CD4-positive, alpha-beta memory T cell (primary cell): Measurements from ENCODE around the gene ODAD4. TPM values are rescaled to one million over a fixed set of nuclear protein-coding genes. Genes with fewer than 3 reads are reported as not detected.
A peak's percentile ranks its signal among the peaks of the same experiment; 100 is the strongest.

Source experiments
- CTCF ChIA-PET: fragments of 350-600 bp; sonication (Branson Sonifier 250); formaldehyde crosslinking; loops from one replicate; lab custom pipeline; 2021; ENCODE audit warnings: inconsistent platforms; ENCODE audit not compliant: partially characterized antibody; lab: Charles Lee
- POLR2A ChIA-PET: fragments of 350-600 bp; sonication (Branson Sonifier 250); formaldehyde crosslinking; loops from one replicate; lab custom pipeline; 2021; ENCODE audit not compliant: partially characterized antibody; lab: Charles Lee
- DNase-seq, 5 donors: peaks; one replicate each; pipeline versions ENCODE4 v3.0.0 to v3.0.0-alpha.2; 2020 to 2022; ENCODE audit warnings: mixed read lengths in 1 of 5
- H3K27ac ChIP-seq: one replicate; pipeline ENCODE4 v1.7.0; 2013; ENCODE audit warnings: low read depth, low read length
- H3K27me3 ChIP-seq: 2 replicates; pipeline ENCODE4 v1.7.0; 2013; ENCODE audit warnings: mild to moderate bottlenecking, low read length, moderate library complexity; ENCODE audit not compliant: insufficient read depth
- H3K36me3 ChIP-seq: 2 replicates; pipeline ENCODE4 v1.7.0; 2013; ENCODE audit warnings: mild to moderate bottlenecking, low read length, moderate library complexity; ENCODE audit not compliant: insufficient read depth
- H3K4me1 ChIP-seq: 2 replicates; pipeline ENCODE4 v1.7.0; 2013; ENCODE audit warnings: mild to moderate bottlenecking, low read length, moderate library complexity; ENCODE audit not compliant: insufficient read depth
- H3K4me3 ChIP-seq, 2 donors: one replicate each; pipeline ENCODE4 v1.7.0; 2013; ENCODE audit warnings: low read length in 2 of 2, mild to moderate bottlenecking in 1 of 2
- H3K9me3 ChIP-seq, 2 donors: one replicate each; pipeline ENCODE4 v1.7.0; 2013; ENCODE audit warnings: low read length in 2 of 2, control low read depth in 1 of 2; ENCODE audit not compliant: control insufficient read depth in 1 of 2
- H3K27ac Mint-ChIP-seq, 7 donors: one replicate each; pipeline ENCODE4 v1.8.0; 2020 to 2021; ENCODE audit warnings: mixed read lengths in 7 of 7, mild to moderate bottlenecking in 6 of 7, inconsistent platforms in 3 of 7, moderate library complexity in 3 of 7
- H3K27me3 Mint-ChIP-seq, 2 donors: one replicate each; pipeline ENCODE4 v1.8.0; 2020 to 2021; ENCODE audit warnings: mixed read lengths in 2 of 2
- H3K36me3 Mint-ChIP-seq, 2 donors: one replicate each; pipeline ENCODE4 v1.8.0; 2020 to 2021; ENCODE audit warnings: mixed read lengths in 2 of 2, inconsistent platforms in 1 of 2, mild to moderate bottlenecking in 1 of 2
- H3K4me1 Mint-ChIP-seq, 4 donors: one replicate each; pipeline ENCODE4 v1.8.0; 2020 to 2021; ENCODE audit warnings: mixed read lengths in 4 of 4, mild to moderate bottlenecking in 1 of 4
- H3K4me3 Mint-ChIP-seq, 8 donors: one replicate each; pipeline ENCODE4 v1.8.0; 2020 to 2021; ENCODE audit warnings: mixed read lengths in 8 of 8, mild to moderate bottlenecking in 7 of 8, moderate library complexity in 6 of 8, inconsistent platforms in 3 of 8
- H3K9me3 Mint-ChIP-seq, 8 donors: one replicate each; pipeline ENCODE4 v1.8.0; 2020 to 2021; ENCODE audit warnings: mixed read lengths in 8 of 8, mild to moderate bottlenecking in 5 of 8, inconsistent platforms in 3 of 8, moderate library complexity in 1 of 8
- intact Hi-C: fragments of 100-400 bp; cut with micrococcal nuclease; formaldehyde crosslinking; loops from one replicate; pipeline ENCODE4 v1.15.1; 2023
- polyA plus RNA-seq, 2 donors: library from polyadenylated mRNA; unstranded; fragments of 300-500 nt; fragmentation: Illumina TruSeq; gene quantifications; one replicate each; pipeline ENCODE4 v1.2.3, GENCODE V29; 2021
- total RNA-seq, 2 experiments: library from RNA; stranded (reverse); gene quantifications; one replicate each; pipeline ENCODE4 v1.2.3, GENCODE V29; 2021

ODAD4 gene
- total and polyA plus RNA-seq, 4 experiments from 2014 or later = 0.11 to 0.20 TPM; not detected in 2

DNA sequence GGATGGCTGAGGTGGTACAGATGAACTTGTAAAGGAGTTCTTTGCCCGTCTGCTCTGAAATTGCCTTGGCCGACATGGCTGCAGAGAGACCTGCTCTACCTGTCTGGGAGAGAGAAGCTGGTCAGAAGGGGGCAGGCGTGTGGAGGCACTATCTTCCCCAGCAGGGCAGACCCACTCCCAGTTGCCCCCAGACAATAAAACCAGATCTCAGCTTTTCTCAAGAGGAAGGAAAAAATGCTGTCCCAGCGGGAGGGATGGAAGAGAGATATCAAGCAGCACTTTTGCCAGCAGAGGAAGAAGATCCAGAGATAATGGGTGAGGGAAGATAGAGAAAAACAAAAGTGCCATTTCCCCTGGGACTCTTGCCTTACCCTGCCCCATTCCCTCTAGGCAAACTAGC lies 16.6 kb upstream of the ODAD4 start:
- Histone ChIP-seq H3K4me1 (peaks cover 43% of the 10 kb centered on the region), H3K9me3 (no peaks in the 10 kb centered on the region), H3K4me3 (no peak overlapping the region), H3K36me3 (peaks cover 50% of the 10 kb centered on the region), H3K27ac (no peak overlapping the region), H3K27me3 (no peaks in the 10 kb centered on the region)
- POLR2A ChIA-PET = no interaction called here
- CTCF ChIA-PET = no interaction called here
- intact Hi-C loops = no loop called here
- DNase-seq = no peak
- Mint-ChIP-seq H3K36me3 (peaks cover 26 to 42% of the 10 kb centered on the region in 2 donors), H3K4me3 (no peak overlapping the region), H3K9me3 (no peaks in the 10 kb centered on the region), H3K27me3 (no peaks in the 10 kb centered on the region), H3K27ac (peak overlapping the region in 3 of 7 donors; percentile 25 to 70 (median 32)), H3K4me1 (peaks cover 23 to 47% (median 33%) of the 10 kb centered on the region in 4 donors)

- intact Hi-C loops = no loop called here
- no peak for DNase-seq
- H3K4me1 Mint-ChIP-seq = peaks cover 23 to 47% (median 33%) of the 10 kb centered on the region in 4 donors
- Histone ChIP-seq H3K4me1 (peaks cover 45% of the 10 kb centered on the region), H3K27me3 (no peaks in the 10 kb centered on the region), H3K36me3 (peaks cover 45% of the 10 kb centered on the region), H3K9me3 (no peaks in the 10 kb centered on the region), H3K27ac (no peak overlapping the region), H3K4me3 (no peak overlapping the region)
- peaks cover 25 to 40% of the 10 kb centered on the region in 2 donors for H3K36me3 Mint-ChIP-seq
- ChIA-PET POLR2A (interaction anchor here (1.6 kb wide), 1 partner anchor 16 kb away, joined by 6 read pairs; the partner anchor contains the start of gene ODAD4), CTCF (no interaction called here)
- peak overlapping the region in 1 of 8 donors; percentile 20 for H3K4me3 Mint-ChIP-seq
- H3K27ac Mint-ChIP-seq = peak overlapping the region in 2 of 7 donors; percentile 25 to 51
- no peaks in the 10 kb centered on the region for H3K27me3 Mint-ChIP-seq
- H3K9me3 Mint-ChIP-seq = no peaks in the 10 kb centered on the region
Observed at GRCh38 chr17:41914358-41914766, 16.1 kb upstream of the ODAD4 start.

DNA sequence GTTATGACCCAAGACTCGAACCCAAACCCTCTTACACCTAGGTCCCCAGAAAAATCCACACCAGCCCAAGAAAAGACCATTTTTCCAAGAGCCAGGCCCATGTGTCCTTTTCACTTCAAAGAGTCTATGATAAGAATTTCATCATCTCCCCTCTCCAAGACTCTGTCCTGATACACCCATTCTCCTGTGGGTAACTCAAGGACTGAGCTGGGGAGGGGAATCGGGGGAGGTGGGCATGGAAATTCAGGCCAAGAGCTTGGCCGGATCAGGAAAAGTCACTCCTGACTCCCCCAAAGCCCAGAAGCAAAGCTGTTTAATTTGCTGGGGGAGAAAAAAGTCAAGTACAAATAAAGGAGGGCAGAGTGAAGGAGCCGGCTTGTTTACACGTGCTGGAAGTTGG lies 15.4 kb upstream of the ODAD4 start:
- peaks cover 38% of the 10 kb centered on the region for H3K36me3 ChIP-seq
- no peak for DNase-seq
- Mint-ChIP-seq H3K27ac (peak overlapping the region in 4 of 7 donors; percentile 3 to 42 (median 17)), H3K4me3 (peak overlapping the region in 1 of 8 donors; percentile 15), H3K36me3 (peaks cover 19 to 35% of the 10 kb centered on the region in 2 donors), H3K4me1 (peaks cover 24 to 48% (median 34%) of the 10 kb centered on the region in 4 donors), H3K27me3 (no peaks in the 10 kb centered on the region), H3K9me3 (no peaks in the 10 kb centered on the region)
- intact Hi-C loops = no loop called here
- POLR2A ChIA-PET = interaction anchor here (0.9 to 1.6 kb wide), 2 partner anchors 15 to 50 kb away, joined by 5 to 6 read pairs; partner anchors contain the start of genes KLHL11 and ODAD4
- CTCF ChIA-PET = interaction anchor here (0.6 to 0.8 kb wide), 2 partner anchors 80 to 1401 kb away, joined by 3 read pairs; no protein-coding TSS in a partner anchor
- peaks cover 48% of the 10 kb centered on the region for H3K4me1 ChIP-seq
- no peak overlapping the region for H3K4me3 ChIP-seq
- no peaks in the 10 kb centered on the region for H3K27me3 ChIP-seq
- no peaks in the 10 kb centered on the region for H3K9me3 ChIP-seq
- H3K27ac ChIP-seq = no peak overlapping the region

DNA sequence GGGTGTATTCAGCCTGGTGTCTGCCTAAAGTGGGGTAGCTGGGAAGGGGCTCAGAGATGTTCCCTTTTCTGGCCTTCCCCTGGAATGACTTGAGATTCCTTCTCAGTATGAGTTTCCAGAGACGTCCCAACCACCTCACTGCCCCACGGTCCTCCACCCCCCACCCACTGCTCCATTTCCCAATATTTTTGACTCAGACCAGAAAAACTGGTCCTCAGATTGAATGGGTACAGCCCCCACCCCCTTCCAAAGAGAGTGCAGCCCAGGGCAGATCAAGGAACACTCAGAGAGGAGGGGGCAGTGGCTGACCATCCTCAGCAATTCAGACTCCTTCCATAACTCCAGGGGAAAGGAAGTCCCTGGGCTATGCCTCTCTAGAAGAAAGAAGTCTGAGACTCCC lies 14.9 kb upstream of the ODAD4 start:
- POLR2A ChIA-PET = interaction anchor here (0.9 to 1.6 kb wide), 2 partner anchors 15 to 51 kb away, joined by 5 to 6 read pairs; partner anchors contain the start of genes KLHL11 and ODAD4
- H3K4me3 Mint-ChIP-seq = peak overlapping the region in 6 of 8 donors; percentile 13 to 77 (median 58)

GRCh38 chr17:41917192-41917591 lies 13.2 kb upstream of the ODAD4 start:
- DNase-seq = no peak
- Mint-ChIP-seq H3K9me3 (no peaks in the 10 kb centered on the region), H3K27ac (peak overlapping the region in 5 of 7 donors; percentile 70 to 85 (median 80)), H3K4me3 (peak overlapping the region; percentile 87 to 96 (median 90)), H3K36me3 (peaks cover 11 to 23% of the 10 kb centered on the region in 2 donors), H3K4me1 (peaks cover 26 to 51% (median 34%) of the 10 kb centered on the region in 4 donors), H3K27me3 (no peaks in the 10 kb centered on the region)
- intact Hi-C loops = no loop called here
- H3K27me3 ChIP-seq = no peaks in the 10 kb centered on the region
- ChIA-PET POLR2A (interaction anchor here (1.3 to 4.7 kb wide), 5 partner anchors 13 to 1777 kb away, joined by 3 to 61 read pairs (median 14); partner anchors contain the start of genes CASC3, CNP, DNAJC7 and KLHL11), CTCF (interaction anchor here (3.3 kb wide), 1 partner anchor 12 kb away, joined by 26 read pairs; the partner anchor contains the start of gene ODAD4)
- H3K4me1 ChIP-seq = peaks cover 48% of the 10 kb centered on the region
- no peak overlapping the region for H3K4me3 ChIP-seq
- no peak overlapping the region for H3K27ac ChIP-seq
- H3K36me3 ChIP-seq = peaks cover 18% of the 10 kb centered on the region
- H3K9me3 ChIP-seq = no peaks in the 10 kb centered on the region

More for the DNA sequence above, 14.9 kb upstream of the ODAD4 start:
- Mint-ChIP-seq H3K27me3 (no peaks in the 10 kb centered on the region), H3K36me3 (peaks cover 13 to 30% of the 10 kb centered on the region in 2 donors), H3K27ac (peak overlapping the region in 5 of 7 donors; percentile 22 to 91 (median 70)), H3K4me1 (peaks cover 26 to 51% (median 35%) of the 10 kb centered on the region in 4 donors), H3K9me3 (no peaks in the 10 kb centered on the region)
- peaks cover 33% of the 10 kb centered on the region for H3K36me3 ChIP-seq
- intact Hi-C loops = no loop called here
- H3K27ac ChIP-seq = no peak overlapping the region
- no peak for DNase-seq
- no peaks in the 10 kb centered on the region for H3K9me3 ChIP-seq
- CTCF ChIA-PET = interaction anchor here (0.6 to 0.8 kb wide), 2 partner anchors 81 to 1401 kb away, joined by 3 read pairs; no protein-coding TSS in a partner anchor
- H3K27me3 ChIP-seq = no peaks in the 10 kb centered on the region
- H3K4me1 ChIP-seq = peaks cover 48% of the 10 kb centered on the region
- no peak overlapping the region for H3K4me3 ChIP-seq

DNA sequence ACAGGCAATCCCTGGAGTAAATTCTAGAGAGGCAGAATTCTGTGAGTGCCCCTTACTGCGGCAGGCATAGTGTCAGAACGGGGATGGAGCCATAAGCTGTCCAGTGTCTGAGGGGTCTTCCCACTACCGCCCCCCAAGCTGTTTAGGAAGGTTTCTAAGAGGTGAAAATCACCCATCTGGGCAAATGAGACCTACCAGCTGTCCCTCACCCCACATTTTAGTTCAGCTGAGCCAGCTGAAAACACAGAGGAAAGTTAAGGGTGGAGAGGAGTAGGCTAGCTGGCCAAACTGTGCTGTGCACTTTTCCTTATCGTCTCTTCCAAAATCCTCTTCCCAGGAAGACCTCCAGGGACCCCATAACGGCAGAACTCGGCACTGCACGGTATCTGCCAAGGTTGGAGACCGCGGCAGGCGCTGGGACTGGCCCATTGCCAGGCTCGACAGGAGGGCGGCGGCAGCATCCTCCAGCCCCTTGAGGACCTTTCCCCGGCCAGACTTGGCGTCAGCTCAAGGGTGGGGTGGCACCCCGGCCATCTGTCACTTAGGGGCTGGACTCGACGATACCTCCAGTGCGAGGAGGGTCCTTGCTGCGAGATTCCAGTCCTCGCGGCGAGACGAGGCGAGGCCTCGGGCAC lies 12.6 kb upstream of the ODAD4 start:
- ChIA-PET CTCF (interaction anchor here (1.1 to 3.3 kb wide), 4 partner anchors 12 to 116 kb away, joined by 3 to 26 read pairs (median 4); partner anchors contain the start of genes ODAD4 and P3H4), POLR2A (interaction anchor here (0.8 to 4.7 kb wide), 12 partner anchors 10 to 1778 kb away, joined by 3 to 61 read pairs (median 5); partner anchors contain the start of genes CASC3, CNP, DHX58 and DNAJC7)
- no peaks in the 10 kb centered on the region for H3K9me3 ChIP-seq
- H3K36me3 Mint-ChIP-seq = peaks cover 5 to 17% of the 10 kb centered on the region in 2 donors
- H3K27me3 Mint-ChIP-seq = no peaks in the 10 kb centered on the region
- peak in 4 of 5 donors; percentile 31 to 48 (median 40) for DNase-seq
- peaks cover 12% of the 10 kb centered on the region for H3K36me3 ChIP-seq
- no peaks in the 10 kb centered on the region for H3K27me3 ChIP-seq
- peak overlapping the region; percentile 78 to 97 for H3K4me3 ChIP-seq
- H3K27ac ChIP-seq = peak overlapping the region; percentile 88
- no peaks in the 10 kb centered on the region for H3K9me3 Mint-ChIP-seq
- H3K4me1 Mint-ChIP-seq = peaks cover 24 to 50% (median 31%) of the 10 kb centered on the region in 4 donors
- intact Hi-C loops = no loop called here
- H3K4me1 ChIP-seq = peaks cover 48% of the 10 kb centered on the region
- peak overlapping the region; percentile 41 to 89 (median 80) for H3K27ac Mint-ChIP-seq
- peak overlapping the region; percentile 87 to 96 (median 90) for H3K4me3 Mint-ChIP-seq
